Cortex of kidney (tissue), 1 donor: ENCODE measurements around the gene RXFP4.
"Not testable (repeated sequence)": the region's sequence is repeated elsewhere in the genome, so short reads cannot be mapped to it uniquely, and the experiment has no call there.

Source experiments
- DNase-seq: peaks from one replicate; lab custom pipeline; 2025; lab: John Stamatoyannopoulos, UW

RXFP4 gene

GRCh38 chr1:155978973-155979429, 37.6 kb downstream of the RXFP4 start:
- no peak for DNase-seq

- no peak for DNase-seq
These were observed 38.3 kb downstream of the RXFP4 start for GRCh38 chr1:155979597-155980343.

- DNase-seq = no peak
These were observed 40.0 kb downstream of the RXFP4 start for GRCh38 chr1:155981266-155982088.

- no peak for DNase-seq
These were observed 40.7 kb downstream of the RXFP4 start for GRCh38 chr1:155982106-155982505.

GRCh38 chr1:155983191-155984024, 42.0 kb downstream of the RXFP4 start:
- no peak for DNase-seq

GRCh38 chr1:155984341-155984740, 42.9 kb downstream of the RXFP4 start:
- no peak for DNase-seq

GRCh38 chr1:155984903-155985645, 43.6 kb downstream of the RXFP4 start:
- not testable (repeated sequence) for DNase-seq

GRCh38 chr1:155989242-155990004, 48.0 kb downstream of the RXFP4 start:
- no peak for DNase-seq

GRCh38 chr1:155990005-155990739, 48.7 kb downstream of the RXFP4 start:
- DNase-seq = no peak
